ENCODE measurements around the gene TBC1D32.

DNA sequence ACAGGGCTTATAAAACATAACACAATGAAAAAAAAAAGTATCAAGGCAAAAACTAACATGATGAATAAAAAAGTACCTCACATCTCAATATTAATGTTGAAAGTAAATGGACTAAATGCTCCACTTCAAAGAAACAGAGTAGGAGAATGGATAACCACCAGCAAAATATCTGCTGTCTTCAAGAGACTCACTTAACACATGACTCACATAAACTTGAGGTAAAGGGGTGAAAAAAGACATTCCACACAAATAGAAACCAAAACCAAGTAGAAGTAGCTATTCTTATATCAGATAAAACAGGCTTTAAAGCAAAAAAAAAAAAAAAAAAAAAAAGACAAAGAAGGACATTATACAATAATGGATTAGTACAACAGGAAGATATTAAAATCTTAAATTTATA, 86.9 kb downstream of the TBC1D32 start:
- TF ChIP-seq CTCF (IDR thresholded peaks at IDR 0.05; ENCODE audit: extremely low read depth in 1 of 2, insufficient read depth in 1 of 2, low read depth in 1 of 2, low read length in 2 of 2) = no peak
- no peak for TF ChIP-seq POLR2AphosphoS5 (IDR thresholded peaks at IDR 0.05; ENCODE audit: insufficient read depth, low read depth, low read length)
- TF ChIP-seq EZH2 (IDR thresholded peaks at IDR 0.05; ENCODE audit: borderline replicate concordance, low read depth, low read length, severe bottlenecking) = no peak
- TF ChIP-seq POLR2A (IDR thresholded peaks at IDR 0.05; ENCODE audit: low read depth, low read length) = no peak
- TF ChIP-seq, protein P1, sequence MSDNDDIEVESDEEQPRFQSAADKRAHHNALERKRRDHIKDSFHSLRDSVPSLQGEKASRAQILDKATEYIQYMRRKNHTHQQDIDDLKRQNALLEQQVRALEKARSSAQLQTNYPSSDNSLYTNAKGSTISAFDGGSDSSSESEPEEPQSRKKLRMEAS (IDR thresholded peaks at IDR 0.05; ENCODE audit: insufficient read depth, insufficient read length) = no peak
- TF ChIP-seq FOS (IDR thresholded peaks at IDR 0.05; ENCODE audit: borderline replicate concordance, insufficient read depth, low read length) = no peak
- TF ChIP-seq MYC (IDR thresholded peaks at IDR 0.05; ENCODE audit: low read depth, low read length) = no peak

Data from endothelial cell of umbilical vein (primary cell).